AG08396 (cell line): Measurements from ENCODE around the gene NRG3.
"Not testable (repeated sequence)": the region's sequence is repeated elsewhere in the genome, so short reads cannot be mapped to it uniquely, and the experiment has no call there.

Experiments used
- DNase-seq: peaks from one replicate; pipeline ENCODE4 v3.0.0; 2012; ENCODE audit warnings: low spot score, mixed read lengths

Gene NRG3

GRCh38 chr10:82576093-82576492, 701.1 kb downstream of the NRG3 start:
- DNase-seq: no peak

GRCh38 chr10:82581940-82582339, 706.9 kb downstream of the NRG3 start:
- DNase-seq: no peak

GRCh38 chr10:82591421-82591820, 716.4 kb downstream of the NRG3 start:
- DNase-seq: no peak

GRCh38 chr10:82597840-82598239, 722.8 kb downstream of the NRG3 start:
- no peak for DNase-seq

GRCh38 chr10:82609845-82610244, 734.9 kb downstream of the NRG3 start:
- DNase-seq: no peak

- DNase-seq: no peak
These were observed 743.0 kb downstream of the NRG3 start for GRCh38 chr10:82618007-82618406.

GRCh38 chr10:82621680-82622079, 746.7 kb downstream of the NRG3 start:
- no peak for DNase-seq

GRCh38 chr10:82622479-82622878, 747.5 kb downstream of the NRG3 start:
- DNase-seq: no peak

GRCh38 chr10:82625512-82626189, 750.7 kb downstream of the NRG3 start:
- no peak for DNase-seq

- DNase-seq: no peak
These were observed 753.4 kb downstream of the NRG3 start for GRCh38 chr10:82628373-82628772.

- DNase-seq: no peak
These were observed 768.1 kb downstream of the NRG3 start for GRCh38 chr10:82643076-82643475.

GRCh38 chr10:82643601-82644000, 768.6 kb downstream of the NRG3 start:
- DNase-seq: no peak

- DNase-seq: no peak
These were observed 770.2 kb downstream of the NRG3 start for GRCh38 chr10:82645221-82645620.

GRCh38 chr10:82653244-82654155, 778.5 kb downstream of the NRG3 start:
- DNase-seq: no peak

- no peak for DNase-seq
These were observed 785.2 kb downstream of the NRG3 start for GRCh38 chr10:82660205-82660604.

- DNase-seq: no peak
These were observed 786.0 kb downstream of the NRG3 start for GRCh38 chr10:82660986-82661385.

- no peak for DNase-seq
These were observed 786.7 kb downstream of the NRG3 start for GRCh38 chr10:82661701-82662100.

GRCh38 chr10:82668221-82668895, 793.4 kb downstream of the NRG3 start:
- no peak for DNase-seq

- no peak for DNase-seq
These were observed 799.0 kb downstream of the NRG3 start for GRCh38 chr10:82674036-82674435.

GRCh38 chr10:82677932-82678331, 802.9 kb downstream of the NRG3 start:
- DNase-seq: not testable (repeated sequence)

GRCh38 chr10:82678451-82678850, 803.5 kb downstream of the NRG3 start:
- DNase-seq: not testable (repeated sequence)

- DNase-seq: no peak
These were observed 805.6 kb downstream of the NRG3 start for GRCh38 chr10:82680608-82681007.

- DNase-seq: no peak
These were observed 809.0 kb downstream of the NRG3 start for GRCh38 chr10:82683945-82684344.
